H9 (cell line): Measurements from ENCODE around the gene HLF. TPM values are rescaled to one million over a fixed set of nuclear protein-coding genes. Genes with fewer than 3 reads are reported as not detected.

Source experiments
- DNase-seq: peaks from one replicate; pipeline ENCODE4 v3.0.0-alpha.2; 2017
- H2AFZ ChIP-seq: one replicate; pipeline ENCODE4 v1.6.1; 2013; ENCODE audit warnings: mild to moderate bottlenecking, low read length, control low read depth, moderate library complexity
- H2AK5ac ChIP-seq: 2 replicates; pipeline ENCODE4 v1.6.1; 2013; ENCODE audit warnings: low read length, control low read depth, mixed read lengths; ENCODE audit not compliant: insufficient read length
- H2BK120ac ChIP-seq: one replicate; pipeline ENCODE4 v1.6.1; 2013; ENCODE audit warnings: low read depth, mild to moderate bottlenecking, low read length, control low read depth, inconsistent platforms; ENCODE audit not compliant: poor library complexity, severe bottlenecking
- H2BK12ac ChIP-seq: 2 replicates; pipeline ENCODE4 v1.6.1; 2013; ENCODE audit warnings: low read length, control low read depth, mixed read lengths, low read depth; ENCODE audit not compliant: insufficient read length
- H2BK15ac ChIP-seq: 2 replicates; pipeline ENCODE4 v1.6.1; 2013; ENCODE audit warnings: low read depth, low read length, control low read depth
- H2BK20ac ChIP-seq: one replicate; pipeline ENCODE4 v1.6.1; 2013; ENCODE audit warnings: low read depth, mild to moderate bottlenecking, low read length, control low read depth, inconsistent platforms; ENCODE audit not compliant: poor library complexity, severe bottlenecking
- H2BK5ac ChIP-seq: 2 replicates; pipeline ENCODE4 v1.6.1; 2013; ENCODE audit warnings: low read length, control low read depth, mixed read lengths; ENCODE audit not compliant: insufficient read length
- H3K14ac ChIP-seq: 2 replicates; pipeline ENCODE4 v1.6.1; 2013; ENCODE audit warnings: low read length, control low read depth; ENCODE audit not compliant: insufficient read depth
- H3K18ac ChIP-seq: 2 replicates; pipeline ENCODE4 v1.6.1; 2013; ENCODE audit warnings: low read depth, mild to moderate bottlenecking, mixed read lengths, low read length, control low read depth; ENCODE audit not compliant: insufficient read length
- H3K23ac ChIP-seq: 2 replicates; pipeline ENCODE4 v1.6.1; 2013; ENCODE audit warnings: low read length, control low read depth, mixed read lengths, low read depth; ENCODE audit not compliant: insufficient read length
- H3K23me2 ChIP-seq: 2 replicates; pipeline ENCODE4 v1.6.1; 2013; ENCODE audit warnings: low read depth, mild to moderate bottlenecking, mixed read lengths, low read length, control low read depth; ENCODE audit not compliant: insufficient read length, poor library complexity, severe bottlenecking
- H3K27ac ChIP-seq: 2 replicates; pipeline ENCODE4 v1.5.1; 2013; ENCODE audit warnings: low read length, control low read depth, mixed read lengths, low read depth; ENCODE audit not compliant: insufficient read length
- H3K27me3 ChIP-seq: 2 replicates; pipeline ENCODE4 v1.6.1; 2013; ENCODE audit warnings: low read length, control low read depth, inconsistent platforms; ENCODE audit not compliant: insufficient read depth
- H3K4ac ChIP-seq: 2 replicates; pipeline ENCODE4 v1.6.1; 2013; ENCODE audit warnings: low read depth, mild to moderate bottlenecking, control low read depth, inconsistent platforms, low read length, moderate library complexity
- H3K4me1 ChIP-seq: 2 replicates; pipeline ENCODE4 v1.6.1; 2013; ENCODE audit warnings: low read length, control low read depth, inconsistent platforms; ENCODE audit not compliant: insufficient read depth
- H3K4me2 ChIP-seq: 2 replicates; pipeline ENCODE4 v1.6.1; 2013; ENCODE audit warnings: low read length, control low read depth, mixed read lengths; ENCODE audit not compliant: insufficient read length, insufficient read depth
- H3K56ac ChIP-seq: 2 replicates; pipeline ENCODE4 v1.6.1; 2013; ENCODE audit warnings: low read depth, mild to moderate bottlenecking, mixed read lengths, low read length, control low read depth; ENCODE audit not compliant: insufficient read length
- H3K79me1 ChIP-seq: 2 replicates; pipeline ENCODE4 v1.6.1; 2013; ENCODE audit warnings: low read depth, mild to moderate bottlenecking, moderate library complexity, low read length, control low read depth, inconsistent platforms; ENCODE audit not compliant: insufficient read depth, poor library complexity, severe bottlenecking
- H3K79me2 ChIP-seq: 2 replicates; pipeline ENCODE4 v1.6.1; 2013; ENCODE audit warnings: low read length, control low read depth, inconsistent platforms; ENCODE audit not compliant: insufficient read depth
- H3K9ac ChIP-seq: 2 replicates; pipeline ENCODE4 v1.6.1; 2013; ENCODE audit warnings: low read length, control low read depth, mixed read lengths; ENCODE audit not compliant: insufficient read length; ENCODE audit errors: extremely low read depth
- H3K9me3 ChIP-seq: one replicate; pipeline ENCODE4 v1.6.1; 2013; ENCODE audit warnings: low read depth, low read length, inconsistent platforms; ENCODE audit not compliant: control insufficient read depth
- H3T11ph ChIP-seq: one replicate; pipeline ENCODE4 v1.6.1; 2013; ENCODE audit warnings: mild to moderate bottlenecking, low read length, control low read depth, inconsistent platforms
- H4K20me1 ChIP-seq: one replicate; pipeline ENCODE4 v1.6.1; 2013; ENCODE audit not compliant: control insufficient read depth, insufficient read length, insufficient read depth
- H4K5ac ChIP-seq: 2 replicates; pipeline ENCODE4 v1.6.1; 2013; ENCODE audit warnings: low read depth, mild to moderate bottlenecking, mixed read lengths, low read length, control low read depth; ENCODE audit not compliant: insufficient read length
- H4K8ac ChIP-seq: replicated peaks from 2 replicates; pipeline ENCODE4 v1.6.1; 2013; ENCODE audit warnings: low read length, control low read depth, mixed read lengths, low read depth; ENCODE audit not compliant: insufficient read length
- H4K91ac ChIP-seq: 2 replicates; pipeline ENCODE4 v1.6.1; 2013; ENCODE audit warnings: low read depth, mild to moderate bottlenecking, moderate library complexity, mixed read lengths, low read length, control low read depth; ENCODE audit not compliant: insufficient read length
- H3K27ac Mint-ChIP-seq, 3 experiments: 2 replicates in 2 of 3; 3 replicates in 1 of 3; pipeline ENCODE4 v1.8.0; 2020 to 2021; ENCODE audit warnings: mixed read lengths in 3 of 3, mild to moderate bottlenecking in 1 of 3, moderate library complexity in 1 of 3
- H3K27me3 Mint-ChIP-seq: 2 replicates; pipeline ENCODE4 v1.8.0; 2021; ENCODE audit warnings: low read depth, mild to moderate bottlenecking, moderate library complexity, mixed read lengths
- H3K36me3 Mint-ChIP-seq, 3 experiments: 2 replicates in 2 of 3; 3 replicates in 1 of 3; pipeline ENCODE4 v1.8.0; 2020 to 2021; ENCODE audit warnings: low read depth in 3 of 3, mixed read lengths in 3 of 3; ENCODE audit not compliant: insufficient read depth in 1 of 3
- H3K4me1 Mint-ChIP-seq, 2 experiments: 2 replicates each; pipeline ENCODE4 v1.8.0; 2020; ENCODE audit warnings: mixed read lengths in 2 of 2
- H3K4me3 Mint-ChIP-seq, 2 experiments: 2 replicates in 1 of 2; 3 replicates in 1 of 2; pipeline ENCODE4 v1.8.0; 2020 to 2021; ENCODE audit warnings: mild to moderate bottlenecking in 2 of 2, mixed read lengths in 2 of 2, moderate library complexity in 1 of 2
- H3K9me3 Mint-ChIP-seq, 2 experiments: 2 replicates in 1 of 2; 3 replicates in 1 of 2; pipeline ENCODE4 v1.8.0; 2020; ENCODE audit warnings: mild to moderate bottlenecking in 2 of 2, mixed read lengths in 2 of 2, moderate library complexity in 1 of 2
- CTCF ChIP-seq: fragments of 200-600 bp; sonication (generic); conservative IDR thresholded peaks from 3 replicates; pipeline ENCODE4 v1.8.0; 2021; ENCODE audit warnings: antibody characterized with exemption, mild to moderate bottlenecking
- WGBS: extraction: QIAGEN DNeasy Blood & Tissue Kit; methylation state at CpG from one replicate; pipeline ENCODE4 v1.1.7; 2013; ENCODE audit warnings: missing lambda C conversion rate, low lambda C conversion rate, mixed read lengths; ENCODE audit not compliant: insufficient read length; ENCODE audit errors: extremely low coverage; 5-methylcytosine and 5-hydroxymethylcytosine counted together
- total RNA-seq: library from RNA; stranded (reverse); gene quantifications from 2 replicates; pipeline ENCODE4 v1.2.1, GENCODE V29; 2021

The HLF gene
- total RNA-seq, 1 experiment from 2014 or later = 0.17 TPM

DNA sequence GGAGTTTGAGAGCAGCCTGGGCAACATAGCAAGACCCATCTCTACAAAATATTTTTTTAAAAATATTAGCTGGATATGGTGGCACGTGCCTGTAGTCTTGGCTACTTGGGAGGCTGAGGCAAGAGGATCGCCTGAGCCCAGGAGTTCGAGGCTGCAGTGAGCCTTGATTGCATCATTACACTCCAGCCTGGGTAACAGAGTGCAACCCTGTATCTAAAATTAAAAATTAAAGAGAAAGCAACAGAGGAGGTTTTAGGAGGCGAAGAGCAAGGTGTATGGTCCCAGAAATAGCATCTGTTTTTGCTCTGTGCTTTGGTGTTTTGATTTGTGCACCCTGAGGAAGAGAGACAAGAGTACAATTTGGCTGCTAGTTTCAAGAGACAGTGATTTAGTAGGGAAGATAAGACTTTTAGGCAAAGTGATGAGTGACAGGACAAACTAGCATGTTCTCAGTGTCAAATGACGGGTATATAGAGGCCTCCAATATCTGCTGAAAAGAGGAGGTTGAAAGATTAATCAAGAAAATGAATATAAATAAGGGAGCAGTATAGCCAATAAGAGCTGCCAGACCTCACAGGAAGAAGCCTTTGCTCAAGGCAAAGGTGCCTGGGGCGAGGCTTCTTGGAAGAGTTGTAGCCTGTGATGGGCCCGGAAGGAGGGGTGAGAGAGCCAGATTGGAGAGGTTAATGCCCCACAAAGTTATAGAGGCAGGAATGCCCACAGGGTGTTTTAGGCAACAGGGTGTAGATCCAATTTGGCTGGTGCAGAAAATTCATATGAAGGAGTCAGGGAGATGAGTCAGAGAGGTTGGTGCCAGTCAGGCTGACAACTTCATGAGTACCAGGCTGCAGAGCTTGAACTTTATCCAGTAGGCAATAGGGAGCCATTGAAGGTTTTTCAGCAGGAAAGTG, 11.4 kb downstream of the HLF start:
- no peaks in the 10 kb centered on the region for H3K27me3 ChIP-seq
- H2BK5ac ChIP-seq = no peak overlapping the region
- no peaks in the 10 kb centered on the region for H3K36me3 Mint-ChIP-seq
- no peak overlapping the region for H3K9ac ChIP-seq
- H2AFZ ChIP-seq = no peak overlapping the region
- H4K20me1 ChIP-seq = no peaks in the 10 kb centered on the region
- no peak overlapping the region for H4K8ac ChIP-seq
- H3K79me1 ChIP-seq = no peaks in the 10 kb centered on the region
- WGBS = no CpG with 5 or more reads among the region's 7 CpGs
- no peaks in the 10 kb centered on the region for H3K4me1 Mint-ChIP-seq
- H3K9me3 Mint-ChIP-seq = no peaks in the 10 kb centered on the region
- H3K4me2 ChIP-seq = no peak overlapping the region
- no peaks in the 10 kb centered on the region for H3K4me1 ChIP-seq
- no peaks in the 10 kb centered on the region for H3K9me3 ChIP-seq
- H3K27me3 Mint-ChIP-seq = peaks cover 5% of the 10 kb centered on the region; the same call in 1 of the 2 replicates
- no peak overlapping the region for H4K5ac ChIP-seq
- peak overlapping the region in 1 of 3 experiments; percentile 78; a peak in 1 of 7 replicates for H3K27ac Mint-ChIP-seq
- no peak overlapping the region for H3K14ac ChIP-seq
- H2BK12ac ChIP-seq = no peak overlapping the region
- no peak for TF ChIP-seq CTCF
- no peak overlapping the region for H3K18ac ChIP-seq
- H2BK15ac ChIP-seq = no peak overlapping the region
- H3K23ac ChIP-seq = no peak overlapping the region
- no peak overlapping the region for H3K4me3 Mint-ChIP-seq
- H3K4ac ChIP-seq = no peak overlapping the region
- no peak overlapping the region for H2BK20ac ChIP-seq
- no peak overlapping the region for H2BK120ac ChIP-seq
- no peak overlapping the region for H3K56ac ChIP-seq
- H2AK5ac ChIP-seq = no peak overlapping the region
- H3K27ac ChIP-seq = no peak overlapping the region
- no peak for DNase-seq
- H3T11ph ChIP-seq = no peak overlapping the region
- no peaks in the 10 kb centered on the region for H3K79me2 ChIP-seq
- H3K23me2 ChIP-seq = no peaks in the 10 kb centered on the region
- no peak overlapping the region for H4K91ac ChIP-seq
